ENCODE measurements around the gene CFAP206. TPM values are rescaled to one million over a fixed set of nuclear protein-coding genes. Genes with fewer than 3 reads are reported as not detected.

The CFAP206 gene
- total RNA-seq, 1 experiment from 2014 or later = not detected

DNA sequence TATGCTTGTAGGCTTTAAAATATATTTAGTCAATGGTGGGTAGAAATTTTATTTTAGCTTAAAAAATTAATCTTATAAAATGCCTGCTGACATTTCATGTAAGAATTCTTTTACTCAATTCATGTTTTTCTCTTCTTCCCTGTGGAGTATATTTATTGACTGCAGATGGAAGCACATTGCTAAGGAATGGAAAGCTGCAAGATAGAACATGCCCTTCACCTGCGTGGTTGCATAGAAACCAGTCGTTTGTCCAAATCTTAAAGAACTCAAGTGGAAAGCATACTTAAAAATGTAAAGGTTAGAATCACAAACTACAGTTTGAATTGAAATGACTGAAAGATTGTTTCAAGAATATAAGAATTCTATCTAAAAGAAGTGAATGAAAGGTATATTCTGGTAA, 32.5 kb upstream of the CFAP206 start:
- no peaks in the 10 kb centered on the region for H3K27me3 Mint-ChIP-seq (ENCODE audit: low read depth)
- Histone ChIP-seq H3K4ac (ENCODE audit: low read depth, low read length) (no peak overlapping the region), H2BK15ac (ENCODE audit: low read depth, low read length) (no peak overlapping the region), H3K18ac (ENCODE audit: insufficient read length, low read depth, low read length) (no peak overlapping the region), H4K20me1 (ENCODE audit: control insufficient read depth, insufficient read depth, insufficient read length) (no peaks in the 10 kb centered on the region), H3K56ac (ENCODE audit: insufficient read length, low read depth, low read length) (no peak overlapping the region), H2AK5ac (ENCODE audit: insufficient read length, low read length) (no peak overlapping the region), H3K14ac (ENCODE audit: insufficient read depth, low read length) (no peak overlapping the region), H3K9me3 (ENCODE audit: control insufficient read depth, low read depth, low read length) (no peaks in the 10 kb centered on the region), H3K23ac (ENCODE audit: insufficient read length, low read depth, low read length) (no peak overlapping the region), H3K9ac (ENCODE audit: extremely low read depth, insufficient read length, low read length) (no peak overlapping the region), H3K79me1 (ENCODE audit: insufficient read depth, low read depth, low read length, poor library complexity, severe bottlenecking) (no peaks in the 10 kb centered on the region), H3K4me1 (ENCODE audit: insufficient read depth, low read length) (no peaks in the 10 kb centered on the region), H2BK5ac (ENCODE audit: insufficient read length, low read length) (no peak overlapping the region), H2AFZ (ENCODE audit: low read length) (no peak overlapping the region), H4K91ac (ENCODE audit: insufficient read length, low read depth, low read length) (no peak overlapping the region), H4K8ac (replicated peaks; ENCODE audit: insufficient read length, low read depth, low read length) (no peak overlapping the region), H2BK12ac (ENCODE audit: insufficient read length, low read depth, low read length) (no peak overlapping the region), H4K5ac (ENCODE audit: insufficient read length, low read depth, low read length) (no peak overlapping the region), H3T11ph (ENCODE audit: low read length) (no peak overlapping the region), H3K27ac (ENCODE audit: insufficient read length, low read depth, low read length) (no peak overlapping the region), H3K23me2 (ENCODE audit: insufficient read length, low read depth, low read length, poor library complexity, severe bottlenecking) (no peaks in the 10 kb centered on the region), H3K27me3 (ENCODE audit: insufficient read depth, low read length) (no peaks in the 10 kb centered on the region), H3K4me2 (ENCODE audit: insufficient read depth, insufficient read length, low read length) (no peak overlapping the region), H2BK20ac (ENCODE audit: low read depth, low read length, poor library complexity, severe bottlenecking) (no peak overlapping the region), H2BK120ac (ENCODE audit: low read depth, low read length, poor library complexity, severe bottlenecking) (no peak overlapping the region), H3K79me2 (ENCODE audit: insufficient read depth, low read length) (no peaks in the 10 kb centered on the region)
- DNase-seq = no peak
- no peak overlapping the region for H3K4me3 Mint-ChIP-seq
- no CpG with 5 or more reads among the region's 2 CpGs for WGBS (ENCODE audit: extremely low coverage, insufficient read length, low lambda C conversion rate)
- no peak overlapping the region for H3K27ac Mint-ChIP-seq
- peaks cover 0 to 4% (median 2%) of the 10 kb centered on the region in 3 experiments; a peak in 4 of 7 replicates for H3K36me3 Mint-ChIP-seq (ENCODE audit: insufficient read depth in 1 of 3, low read depth in 3 of 3)
- TF ChIP-seq, protein P1, sequence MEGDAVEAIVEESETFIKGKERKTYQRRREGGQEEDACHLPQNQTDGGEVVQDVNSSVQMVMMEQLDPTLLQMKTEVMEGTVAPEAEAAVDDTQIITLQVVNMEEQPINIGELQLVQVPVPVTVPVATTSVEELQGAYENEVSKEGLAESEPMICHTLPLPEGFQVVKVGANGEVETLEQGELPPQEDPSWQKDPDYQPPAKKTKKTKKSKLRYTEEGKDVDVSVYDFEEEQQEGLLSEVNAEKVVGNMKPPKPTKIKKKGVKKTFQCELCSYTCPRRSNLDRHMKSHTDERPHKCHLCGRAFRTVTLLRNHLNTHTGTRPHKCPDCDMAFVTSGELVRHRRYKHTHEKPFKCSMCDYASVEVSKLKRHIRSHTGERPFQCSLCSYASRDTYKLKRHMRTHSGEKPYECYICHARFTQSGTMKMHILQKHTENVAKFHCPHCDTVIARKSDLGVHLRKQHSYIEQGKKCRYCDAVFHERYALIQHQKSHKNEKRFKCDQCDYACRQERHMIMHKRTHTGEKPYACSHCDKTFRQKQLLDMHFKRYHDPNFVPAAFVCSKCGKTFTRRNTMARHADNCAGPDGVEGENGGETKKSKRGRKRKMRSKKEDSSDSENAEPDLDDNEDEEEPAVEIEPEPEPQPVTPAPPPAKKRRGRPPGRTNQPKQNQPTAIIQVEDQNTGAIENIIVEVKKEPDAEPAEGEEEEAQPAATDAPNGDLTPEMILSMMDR (conservative IDR thresholded peaks at IDR 0.05) = no peak
- H3K4me1 Mint-ChIP-seq = peaks cover 0 to 5% of the 10 kb centered on the region in 2 experiments; a peak in 2 of 4 replicates
- peaks cover 6 to 14% of the 10 kb centered on the region in 2 experiments; a peak in 3 of 5 replicates for H3K9me3 Mint-ChIP-seq

Data from H9 (cell line).